Non-pigmented ciliary epithelial cell (primary cell): Measurements from ENCODE around the gene ALKBH6.
"Not testable (repeated sequence)": the region's sequence is repeated elsewhere in the genome, so short reads cannot be mapped to it uniquely, and the experiment has no call there.

ENCODE experiments used
- DNase-seq: peaks from one replicate; pipeline ENCODE4 v3.0.0-alpha.2; 2010; ENCODE audit warnings: low read depth

ALKBH6 gene

DNA sequence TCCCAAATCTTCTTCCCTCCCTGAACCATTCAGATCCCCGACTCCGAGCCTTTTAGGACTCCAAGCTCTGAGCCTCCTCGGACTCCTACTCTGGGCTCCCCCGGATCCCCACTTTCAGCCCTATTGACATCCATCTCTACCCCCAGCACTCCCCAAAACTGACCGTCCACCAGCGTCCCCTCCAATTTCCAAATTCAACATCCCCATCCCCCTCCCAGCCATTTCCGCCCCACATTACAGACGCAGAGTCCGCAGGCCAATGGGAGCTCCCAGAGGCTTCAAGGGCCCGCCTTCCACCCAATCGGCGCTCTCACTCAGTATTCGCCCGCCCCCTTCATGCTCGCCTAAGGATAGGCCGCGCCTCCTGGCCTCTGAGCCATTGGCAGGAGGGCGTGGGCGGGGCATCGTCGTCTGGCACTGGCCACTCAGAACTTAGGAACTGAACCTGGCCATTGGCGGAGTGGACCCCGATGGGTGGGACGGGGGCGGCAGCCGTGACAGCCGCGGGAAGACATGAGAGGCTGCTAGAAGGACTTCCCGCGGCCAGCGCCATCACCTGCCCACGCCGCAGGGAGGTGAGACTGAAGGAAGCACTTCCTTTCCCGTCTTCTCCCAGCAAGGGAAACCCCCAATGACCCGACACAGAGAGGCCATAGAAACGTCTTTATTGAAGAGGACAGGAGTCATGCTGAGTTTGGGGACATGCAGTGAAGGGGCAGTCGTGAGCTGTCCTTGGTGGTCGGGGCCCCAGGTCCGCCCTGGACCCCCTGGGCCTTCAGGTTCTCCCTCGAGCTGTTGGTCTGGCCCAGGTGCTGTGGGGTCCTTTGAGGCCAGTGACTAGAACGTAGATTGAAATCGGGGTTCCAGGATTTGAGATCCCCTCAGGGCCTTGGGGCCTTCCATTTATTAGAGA lies at the start of gene ALKBH6:
Gene ALKBH6, minus strand, starts transcription at position 202 of the 913 bp plus-strand sequence. CDS start 816 bp downstream, outside the sequence.
- DNase-seq, result peak; percentile 89

DNA sequence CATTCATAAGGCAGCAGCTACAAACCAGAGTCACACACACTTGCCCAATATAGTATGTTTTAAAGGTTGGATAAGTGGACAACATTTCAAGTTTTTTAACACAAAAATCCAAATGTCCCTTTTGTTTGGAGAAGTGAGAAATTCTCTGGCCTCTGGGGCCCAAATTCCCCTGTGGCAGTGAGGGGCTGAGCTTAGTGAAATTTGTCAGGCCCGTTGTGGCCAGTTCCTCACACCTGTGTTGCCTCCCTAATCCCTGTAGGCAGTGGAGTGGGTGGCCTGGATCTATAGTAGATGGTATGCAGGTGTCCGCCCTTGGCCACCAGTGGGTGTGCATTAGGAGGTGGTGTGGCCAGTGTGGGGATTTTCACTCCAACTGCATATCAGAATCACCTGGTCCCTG lies 47.4 kb upstream of the ALKBH6 start:
- DNase-seq, result no peak

DNA sequence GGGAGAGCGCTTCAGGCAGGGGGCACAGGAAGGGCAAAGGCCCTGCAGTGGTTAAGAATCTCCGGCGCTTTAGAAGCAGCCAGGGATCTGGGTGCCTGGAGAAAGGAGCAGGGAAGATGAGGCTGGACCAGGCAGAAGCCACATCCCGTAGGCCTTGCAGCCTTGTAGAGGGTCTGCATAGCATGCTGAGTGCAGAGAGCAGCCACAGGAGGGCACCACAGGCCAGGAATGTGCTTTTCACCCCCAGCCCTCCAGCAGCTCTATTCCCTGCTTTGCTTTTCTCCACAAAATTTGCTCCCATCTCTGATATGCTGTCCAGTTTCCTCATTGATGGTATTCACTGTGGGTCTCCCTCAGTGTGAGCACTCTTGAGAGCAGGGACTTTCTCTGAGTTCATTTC lies 46.4 kb upstream of the ALKBH6 start:
- DNase-seq, result no peak

DNA sequence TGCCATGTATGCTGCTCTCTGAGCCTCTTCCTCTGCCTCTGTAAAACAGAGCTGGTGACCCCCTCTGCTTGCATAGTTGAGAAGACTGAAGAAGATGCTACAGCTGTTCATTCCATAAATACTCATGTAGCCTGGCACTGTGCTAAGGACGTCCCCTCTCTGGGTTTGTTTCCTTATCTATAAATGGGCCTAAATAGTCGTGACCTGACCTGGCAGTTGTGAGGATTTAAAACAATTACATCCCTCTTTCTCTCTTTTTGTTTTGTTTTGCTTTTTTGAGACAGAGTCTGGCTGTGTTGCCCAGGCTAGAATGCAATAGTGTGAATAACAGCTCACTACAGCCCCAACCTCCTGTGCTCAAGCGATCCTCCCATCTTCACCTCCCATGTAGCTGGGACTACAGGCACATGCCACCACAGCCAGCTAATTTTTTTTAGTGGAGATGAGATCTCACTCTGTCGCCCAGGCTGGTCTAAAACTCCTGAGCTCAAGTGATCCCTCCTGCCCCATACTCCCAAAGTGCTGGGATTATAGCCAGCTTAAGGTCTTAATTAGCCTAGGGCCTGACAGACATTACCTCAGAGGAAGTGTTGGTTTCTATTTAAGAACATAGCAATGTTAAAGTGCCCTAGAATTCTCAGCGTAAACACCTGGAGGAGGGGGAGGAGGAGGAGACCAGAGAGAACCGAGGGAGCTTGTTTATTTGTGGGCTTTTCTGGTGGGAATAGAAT lies 45.3 kb upstream of the ALKBH6 start:
- no peak for DNase-seq

DNA sequence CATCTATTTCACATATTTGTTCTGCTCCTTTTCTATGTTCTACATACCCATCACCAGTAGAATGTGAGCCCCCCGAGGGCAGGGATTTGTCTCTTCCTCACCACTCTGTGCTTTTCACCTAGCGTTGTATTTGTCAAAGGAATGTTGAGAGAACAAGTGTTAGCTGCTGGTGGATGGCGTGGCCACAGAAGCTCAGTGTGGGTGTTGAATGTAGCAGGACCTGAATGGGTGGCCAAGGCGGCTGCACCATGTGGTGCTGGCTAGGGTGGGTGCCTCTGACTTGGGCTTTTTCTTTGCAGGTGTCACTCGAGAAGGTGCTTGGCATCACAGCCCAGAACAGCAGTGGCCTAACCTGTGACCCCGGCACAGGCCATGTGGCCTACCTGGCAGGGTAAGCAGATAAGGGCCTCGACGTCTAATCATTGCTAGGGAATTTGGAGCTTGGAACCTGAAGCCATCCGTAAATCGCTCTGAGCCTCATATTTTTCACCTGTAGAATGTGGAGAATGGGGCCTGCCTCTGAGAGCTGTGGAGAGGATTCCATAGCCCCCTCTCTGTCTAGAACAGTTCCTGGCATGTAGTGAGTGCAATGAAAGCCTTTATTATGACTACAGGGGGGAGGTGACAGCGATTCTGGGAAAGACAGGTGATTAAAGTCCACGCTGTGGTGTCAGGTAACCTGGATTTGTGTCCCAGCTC lies 44.6 kb upstream of the ALKBH6 start:
- DNase-seq, result no peak

DNA sequence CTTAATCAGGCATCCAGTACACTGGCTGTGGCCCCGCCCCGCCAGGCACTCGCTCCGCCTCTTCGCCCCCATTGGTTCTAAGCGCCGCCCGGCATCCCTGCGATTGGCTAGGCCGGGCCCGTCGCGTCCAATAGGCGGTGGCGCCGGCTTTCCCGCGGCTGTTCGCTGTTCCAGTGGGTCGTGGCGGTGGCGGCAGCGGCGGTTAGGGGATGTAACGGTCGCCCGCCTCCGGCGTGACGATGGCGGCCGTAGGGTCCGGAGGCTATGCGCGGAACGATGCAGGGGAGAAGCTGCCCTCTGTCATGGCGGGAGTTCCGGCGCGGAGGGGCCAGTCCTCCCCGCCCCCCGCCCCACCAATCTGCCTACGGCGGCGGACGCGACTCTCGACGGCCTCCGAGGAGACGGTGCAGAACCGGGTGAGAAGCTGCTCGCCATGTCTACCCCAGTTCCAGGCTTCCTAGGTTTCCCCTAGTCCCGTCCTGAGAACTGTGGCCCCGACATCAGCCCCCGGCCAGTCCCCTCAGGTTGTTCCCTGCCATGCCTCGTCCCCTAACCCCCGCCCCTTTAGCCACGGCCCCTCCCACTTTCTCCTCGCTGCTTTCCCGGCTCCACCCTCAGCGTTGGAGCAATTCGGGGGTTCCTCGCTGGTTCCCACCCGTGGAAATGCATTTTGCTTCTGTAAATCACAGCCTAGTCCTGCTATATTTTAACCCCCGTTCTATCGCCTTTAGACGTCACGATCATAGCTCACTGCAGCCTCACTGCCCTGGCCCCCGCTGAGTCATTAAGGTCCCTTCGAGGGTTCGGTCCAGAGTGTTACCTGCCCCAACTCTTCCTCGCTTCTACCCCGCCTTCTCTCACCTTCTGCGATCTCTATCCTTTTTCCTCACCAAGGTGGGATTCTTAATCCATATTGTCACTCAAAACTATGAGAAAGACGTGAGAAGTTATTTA lies 41.0 kb upstream of the ALKBH6 start, which contains the start of gene WDR62:
Gene WDR62, plus strand, starts transcription at position 165 of the 954 bp plus-strand sequence. Its CDS starts 75 bp downstream, at position 240.
- DNase-seq, result peak; percentile 50

DNA sequence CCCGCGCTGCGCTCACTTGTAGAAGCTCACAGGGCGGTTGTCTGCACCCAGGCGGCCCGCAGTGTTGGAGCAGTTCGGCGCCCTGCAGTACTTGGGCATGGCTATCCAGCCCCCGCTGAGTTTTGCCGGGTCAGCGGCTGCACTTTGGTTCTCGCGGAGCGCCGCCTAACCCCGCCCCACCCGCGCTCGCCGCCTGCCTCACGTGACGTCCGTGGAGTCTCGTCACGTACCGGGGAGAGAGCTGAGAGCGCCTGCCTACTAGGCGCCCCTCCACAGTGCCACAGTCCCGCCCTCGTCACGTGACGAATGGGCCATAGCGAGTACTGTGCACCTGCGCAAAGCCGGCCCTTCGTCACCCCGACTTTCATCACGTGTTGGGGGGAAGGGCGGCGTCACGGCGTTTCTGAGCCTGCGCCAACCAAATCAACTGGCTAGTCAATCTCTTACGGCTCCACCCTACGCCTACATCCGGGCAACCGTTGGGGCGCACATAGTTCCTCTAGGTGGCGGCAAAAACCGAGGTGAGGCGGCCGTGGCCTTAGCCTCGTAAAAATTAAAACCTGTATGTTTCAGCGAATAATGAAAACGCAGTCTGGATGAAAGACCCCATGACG lies 40.2 kb upstream of the ALKBH6 start, which contains the start of gene THAP8:
Gene THAP8, minus strand, starts transcription at position 167 of the 614 bp plus-strand sequence. Its CDS starts 68 bp downstream, at position 99.
- peak; percentile 92 for DNase-seq

DNA sequence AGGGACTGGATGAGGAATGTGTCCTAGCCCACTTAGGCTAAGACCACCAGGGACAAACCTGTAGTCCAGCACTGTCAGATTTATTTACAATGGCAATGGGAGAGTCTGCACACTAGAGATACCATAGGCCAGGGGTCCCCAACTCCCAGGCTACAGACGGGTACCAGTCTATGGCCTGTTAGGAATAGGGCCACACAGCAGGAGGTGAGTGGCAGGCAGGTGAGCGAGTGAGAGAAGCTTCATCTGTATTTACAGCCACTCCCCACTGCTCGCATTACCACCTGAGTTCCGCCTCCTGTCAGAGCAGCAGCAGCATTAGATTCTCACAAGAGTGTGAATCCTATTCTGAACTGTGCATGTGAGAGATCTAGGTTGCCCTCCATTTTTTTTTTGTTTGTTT lies 37.6 kb upstream of the ALKBH6 start:
- DNase-seq, result no peak

DNA sequence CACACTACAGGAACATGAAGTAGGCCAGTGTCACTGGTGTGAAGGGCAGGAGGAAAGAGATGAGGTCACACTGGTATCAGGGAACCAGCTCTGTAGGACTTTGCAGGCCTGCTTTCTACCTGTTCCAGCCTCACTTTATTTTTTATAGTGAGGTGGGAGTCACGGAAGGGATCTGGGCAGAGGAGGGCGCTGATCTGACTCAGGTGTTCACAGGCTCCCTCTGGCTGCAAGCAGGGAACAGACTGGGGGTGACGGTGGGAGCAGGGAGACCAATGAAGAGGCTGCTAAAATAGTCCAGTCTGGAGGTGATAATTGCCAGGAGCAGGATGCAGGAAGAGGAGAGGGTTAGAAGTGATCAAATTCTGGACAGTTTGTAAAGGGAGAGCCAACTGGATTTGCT lies 37.2 kb upstream of the ALKBH6 start:
- no peak for DNase-seq

DNA sequence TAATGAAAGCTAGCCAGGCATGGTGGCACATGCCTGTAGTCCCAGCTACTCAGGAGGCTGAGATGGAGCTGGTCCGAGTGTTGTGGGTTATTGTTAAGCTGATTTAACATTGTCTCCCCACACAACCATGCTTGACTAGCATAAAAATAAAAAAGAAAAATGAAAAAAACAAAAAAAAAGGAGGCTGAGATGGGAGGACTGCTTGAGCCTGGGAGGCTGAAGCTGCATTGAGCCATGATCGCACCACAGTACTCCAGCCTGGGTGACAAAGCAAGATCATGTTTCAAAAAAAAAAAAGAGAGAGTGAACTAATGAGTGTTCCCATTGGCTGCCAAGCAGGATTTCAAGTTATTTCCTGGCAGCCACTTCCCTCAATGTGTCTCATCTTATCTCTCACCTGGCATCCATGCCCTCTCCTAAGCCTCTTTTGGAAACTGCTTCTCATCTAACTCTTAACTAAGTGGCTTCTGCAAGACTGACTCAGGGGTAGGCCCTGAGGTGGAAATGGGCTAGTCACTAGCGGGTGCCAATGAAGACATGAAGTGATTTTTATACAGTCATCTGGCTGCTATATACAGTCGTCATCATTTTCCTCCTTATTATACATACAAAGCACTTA lies 35.2 kb upstream of the ALKBH6 start:
- DNase-seq, result no peak

DNA sequence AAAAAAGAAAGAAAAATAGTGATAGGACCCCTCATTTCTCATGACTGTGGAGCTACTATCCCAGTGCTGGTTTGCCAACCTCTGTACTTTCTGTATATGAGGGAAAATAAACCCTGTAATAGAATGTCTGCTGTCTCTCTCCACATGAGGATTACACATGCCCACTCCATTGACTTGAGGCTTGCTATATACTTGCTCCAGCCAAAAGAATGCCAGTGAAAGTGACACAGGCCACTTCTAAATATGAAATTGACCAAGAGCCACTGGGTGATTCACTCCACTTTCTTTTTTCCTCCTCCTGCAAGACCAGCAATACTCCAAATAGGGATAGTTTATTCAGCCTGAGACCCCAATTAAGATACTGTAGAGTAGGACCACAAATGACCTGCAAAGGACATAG lies 33.8 kb upstream of the ALKBH6 start:
- no peak for DNase-seq

DNA sequence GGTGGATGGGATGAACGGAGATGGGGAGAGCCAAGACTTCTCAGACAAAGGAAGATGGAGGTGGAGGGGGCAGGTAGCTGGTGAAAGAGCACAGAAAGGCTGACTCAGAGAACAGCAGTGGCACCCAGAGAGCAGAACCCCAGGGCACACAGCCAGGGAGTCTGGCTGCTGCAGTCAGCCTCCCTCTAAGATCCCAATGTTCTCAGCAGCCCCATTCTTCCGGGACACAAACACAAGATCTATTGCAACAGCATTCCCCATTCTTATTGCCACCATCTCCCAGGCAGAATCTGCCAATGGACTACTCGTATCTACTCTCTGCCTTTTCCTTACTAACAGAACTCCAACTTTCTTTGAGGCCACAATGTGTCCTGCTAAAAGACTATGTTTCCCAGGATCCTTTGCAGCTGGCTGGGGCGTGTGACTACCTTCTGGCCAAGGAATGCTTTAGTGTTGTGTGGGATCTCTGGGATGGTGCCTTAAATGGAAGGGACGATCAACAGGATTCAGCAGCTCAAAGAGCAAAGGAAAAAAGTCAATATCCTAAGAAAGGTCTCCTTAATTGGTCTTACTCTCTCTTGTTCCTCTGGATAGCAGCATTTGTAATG lies 32.5 kb upstream of the ALKBH6 start:
- DNase-seq, result no peak

DNA sequence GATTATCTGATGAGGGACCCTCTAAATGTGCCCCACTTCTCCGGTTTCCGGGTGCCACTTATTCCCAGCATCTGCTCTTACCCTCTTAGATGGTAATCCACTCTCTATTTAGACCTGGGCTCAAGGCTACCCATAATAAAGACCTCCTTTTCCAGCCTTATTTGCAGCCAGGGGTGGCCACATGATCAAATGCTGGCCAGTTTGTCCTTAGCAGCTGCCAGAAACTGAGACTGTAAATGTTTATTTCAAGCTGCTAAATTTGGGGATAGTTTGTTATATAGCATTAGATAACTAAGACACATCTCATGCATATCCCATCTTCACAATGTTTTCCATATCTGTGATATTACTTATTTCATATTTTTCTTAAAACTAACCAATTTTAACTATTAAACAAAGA lies 29.9 kb upstream of the ALKBH6 start:
- DNase-seq, result no peak

DNA sequence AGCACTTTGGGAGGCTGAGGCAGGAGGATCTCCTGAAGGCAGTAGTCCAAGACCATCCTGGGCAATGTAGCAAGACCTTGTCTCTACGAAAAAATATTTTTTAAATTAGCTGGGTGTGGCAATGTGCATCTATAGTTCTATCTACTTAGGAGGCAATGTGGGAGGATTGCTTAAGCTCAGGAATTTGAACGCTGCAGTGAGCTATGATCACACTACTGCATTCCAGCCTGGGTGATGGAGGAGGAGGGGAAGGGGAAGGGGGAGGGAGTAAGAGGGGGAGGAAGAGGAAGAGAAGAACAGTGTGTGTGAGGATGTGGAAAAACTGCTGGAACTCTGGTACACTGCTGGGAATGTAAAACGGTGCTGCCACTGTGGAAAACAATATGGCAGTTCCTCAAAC lies 27.8 kb upstream of the ALKBH6 start:
- peak; percentile 81 for DNase-seq

DNA sequence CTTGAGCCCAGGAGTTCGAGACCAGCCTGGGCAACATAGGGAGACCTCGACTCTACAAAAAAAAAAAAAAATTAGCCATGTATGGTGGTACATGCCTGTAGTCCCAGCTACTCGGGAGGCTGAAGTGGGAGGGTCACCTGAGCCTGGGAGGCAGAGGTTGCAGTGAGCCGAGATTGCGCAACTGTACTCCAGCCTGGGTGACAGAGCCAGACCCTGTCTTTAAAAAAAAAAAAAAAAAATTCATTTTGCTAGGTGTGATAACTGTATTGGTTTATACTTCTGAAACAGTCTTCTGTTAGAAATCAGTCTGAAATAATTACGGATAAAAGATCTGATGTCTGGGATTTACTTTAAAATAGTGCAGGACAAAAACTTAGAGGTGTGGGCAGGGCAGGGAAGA lies 27.1 kb upstream of the ALKBH6 start:
- DNase-seq, result not testable (repeated sequence)

DNA sequence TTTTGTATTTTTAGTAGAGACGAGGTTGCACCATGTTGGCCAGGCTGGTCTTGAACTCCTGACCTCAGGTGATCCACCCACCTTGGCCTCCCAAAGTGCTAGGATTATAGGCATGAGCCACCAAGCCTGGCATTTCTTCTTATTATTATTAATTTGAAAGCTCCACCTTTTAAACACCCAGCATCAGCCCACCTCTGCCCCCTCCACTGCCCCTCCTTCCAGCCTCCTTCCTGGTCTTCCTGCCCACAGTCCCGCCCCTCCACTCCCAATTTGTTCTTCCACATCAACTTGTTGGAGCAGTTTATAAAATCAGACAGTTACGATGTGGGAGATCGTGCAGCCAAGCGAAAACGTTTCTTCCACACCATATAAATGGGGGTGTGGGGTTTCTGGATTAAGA lies 26.5 kb upstream of the ALKBH6 start:
- DNase-seq, result no peak

DNA sequence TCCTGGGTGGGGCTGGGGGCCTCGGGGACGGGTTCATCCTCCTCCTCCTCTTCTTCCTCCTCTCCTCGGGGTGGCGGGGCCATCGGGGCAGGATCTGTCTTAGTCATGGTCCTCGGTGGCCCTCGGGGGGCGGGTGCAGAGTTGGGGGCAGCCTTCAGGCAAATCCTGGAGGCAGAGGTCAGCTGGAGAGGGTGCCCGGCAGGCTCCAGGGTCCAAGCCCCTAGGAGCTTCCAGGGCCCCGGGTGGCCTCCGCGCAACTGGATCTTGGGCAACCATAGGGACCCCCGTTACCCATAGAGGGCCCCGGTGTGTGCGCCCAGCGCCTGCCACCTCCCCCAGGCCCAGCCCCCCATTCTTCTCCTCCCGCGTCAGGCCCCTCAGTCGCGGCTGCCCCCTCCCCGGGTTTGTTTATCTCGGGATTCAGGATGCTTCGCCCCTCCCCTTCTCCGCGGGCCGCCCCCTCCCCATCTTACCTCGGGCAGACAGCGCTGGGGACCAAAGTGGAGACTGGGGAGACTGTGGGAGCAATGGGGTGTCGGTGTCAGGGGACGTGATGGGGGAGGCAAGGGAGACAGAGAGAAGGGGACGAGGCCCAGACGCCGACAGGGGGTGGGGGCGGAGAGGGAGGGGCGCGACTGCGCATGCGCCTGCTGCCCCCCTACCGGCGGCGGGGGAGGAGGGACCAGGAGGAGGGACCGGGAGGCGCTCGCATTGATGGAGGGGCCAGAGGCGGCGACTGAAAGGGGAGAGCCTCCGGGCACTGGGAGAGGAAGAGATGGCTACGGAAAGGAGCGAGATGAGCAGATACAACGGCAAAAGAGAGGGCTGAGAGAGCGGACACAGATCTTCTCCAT lies 18.5 kb upstream of the ALKBH6 start, which contains the start of gene CLIP3:
Gene CLIP3, minus strand, starts transcription at position 623 of the 854 bp plus-strand sequence. Its CDS starts 516 bp downstream, at position 107.
- no peak for DNase-seq

DNA sequence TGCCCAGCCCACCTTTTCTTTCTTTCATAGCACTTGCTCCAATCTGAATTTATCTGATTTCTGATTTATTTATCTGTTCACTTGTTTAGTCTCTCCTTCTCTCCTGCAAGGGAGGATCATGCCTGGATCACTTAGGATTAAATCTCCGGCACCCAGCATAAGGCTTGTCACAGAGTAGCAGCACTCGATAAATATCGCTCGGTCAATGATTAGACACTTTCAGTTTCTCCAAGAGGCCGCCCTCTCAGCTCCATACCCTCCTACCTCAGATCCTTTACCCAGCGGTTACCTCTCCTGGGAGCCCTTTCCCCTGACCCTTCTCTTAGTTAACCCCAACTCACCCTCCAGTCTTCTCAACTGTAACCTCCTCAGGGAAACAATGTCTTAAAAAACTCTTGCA lies 17.3 kb upstream of the ALKBH6 start:
- DNase-seq, result no peak
